HG03342 (cell line): ENCODE data around the gene MIPOL1.
"Not testable (repeated sequence)": the region's sequence is repeated elsewhere in the genome, so short reads cannot be mapped to it uniquely, and the experiment has no call there.

Source experiments
- ATAC-seq: cut with Tn5 transposase; IDR thresholded peaks from one replicate; pipeline ENCODE4 v1.9.1; 2021; ENCODE audit warnings: mild to moderate bottlenecking, moderate library complexity; ENCODE audit not compliant: unreplicated experiment

The MIPOL1 gene

DNA sequence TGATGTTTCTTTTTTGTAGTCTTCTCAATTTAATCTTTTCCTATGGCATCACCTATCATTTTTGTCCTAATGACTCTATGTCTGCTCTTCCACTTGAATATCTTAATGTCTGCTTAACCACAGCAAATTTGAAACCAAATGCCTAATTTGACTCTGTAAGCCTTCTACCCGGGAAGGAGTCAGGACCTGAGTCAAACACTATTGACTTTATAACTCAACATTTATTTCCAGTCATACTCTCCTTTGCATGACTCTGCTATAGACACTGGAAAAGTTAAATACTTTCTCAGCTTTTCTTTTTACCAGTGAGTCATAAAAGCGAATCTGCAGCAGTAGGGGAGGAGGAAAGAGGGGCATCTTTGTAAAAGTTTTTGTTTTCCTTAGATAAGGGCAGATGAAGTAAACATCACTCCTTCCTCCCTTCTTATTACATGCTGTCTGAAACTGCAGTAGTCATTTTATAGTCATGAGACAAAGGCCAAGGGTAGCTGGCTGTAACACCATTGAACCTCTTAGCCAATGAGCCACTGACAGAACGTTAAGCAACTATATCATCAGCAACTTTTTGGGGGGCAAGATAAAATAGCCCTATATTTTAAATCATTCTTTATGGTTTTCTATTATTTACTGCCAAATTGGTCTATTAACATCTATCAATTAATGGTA, 179.3 kb downstream of the MIPOL1 start:
- no peak for ATAC-seq

- ATAC-seq, result no peak
Measured at GRCh38 chr14:37384870-37385596, 187.3 kb downstream of the MIPOL1 start.

GRCh38 chr14:37397157-37397940, 199.6 kb downstream of the MIPOL1 start:
- not testable (repeated sequence) for ATAC-seq

DNA sequence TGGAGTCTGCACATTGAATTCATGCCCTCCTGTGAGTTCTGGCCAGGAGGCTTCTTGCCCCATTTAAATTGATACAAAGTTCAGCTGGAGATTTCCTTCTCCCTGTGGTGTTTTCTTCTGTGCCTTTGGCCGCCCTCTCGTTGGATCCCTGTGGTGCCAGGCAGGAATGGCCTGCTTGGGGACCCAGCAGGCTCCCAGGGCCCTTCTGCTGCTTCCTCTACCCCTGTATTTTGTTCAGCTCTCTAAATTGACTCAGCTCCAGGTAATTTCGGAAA, 200.1 kb downstream of the MIPOL1 start:
- ATAC-seq, result no peak

DNA sequence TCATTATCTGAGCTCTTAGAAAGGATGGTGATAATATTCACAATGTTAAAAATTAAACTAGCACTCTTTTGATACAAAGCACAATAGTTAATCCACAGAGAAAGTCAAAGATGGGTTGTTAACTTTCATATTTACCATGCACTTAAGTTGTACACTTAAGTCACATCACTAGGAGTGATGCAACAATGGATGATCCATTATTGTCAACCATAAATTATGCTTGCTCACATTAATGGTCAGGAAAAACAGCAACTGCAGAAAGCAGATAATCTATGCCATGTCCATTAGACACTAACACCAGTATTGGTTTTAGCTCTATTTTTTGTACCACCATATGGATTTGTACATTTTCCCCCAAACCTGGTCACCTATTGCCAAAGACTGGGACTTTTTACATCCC, 201.8 kb downstream of the MIPOL1 start:
- no peak for ATAC-seq

GRCh38 chr14:37401093-37401492, 203.4 kb downstream of the MIPOL1 start:
- no peak for ATAC-seq

GRCh38 chr14:37403626-37404025, 205.9 kb downstream of the MIPOL1 start:
- no peak for ATAC-seq

- no peak for ATAC-seq
Measured at GRCh38 chr14:37406095-37406494, 208.4 kb downstream of the MIPOL1 start.

DNA sequence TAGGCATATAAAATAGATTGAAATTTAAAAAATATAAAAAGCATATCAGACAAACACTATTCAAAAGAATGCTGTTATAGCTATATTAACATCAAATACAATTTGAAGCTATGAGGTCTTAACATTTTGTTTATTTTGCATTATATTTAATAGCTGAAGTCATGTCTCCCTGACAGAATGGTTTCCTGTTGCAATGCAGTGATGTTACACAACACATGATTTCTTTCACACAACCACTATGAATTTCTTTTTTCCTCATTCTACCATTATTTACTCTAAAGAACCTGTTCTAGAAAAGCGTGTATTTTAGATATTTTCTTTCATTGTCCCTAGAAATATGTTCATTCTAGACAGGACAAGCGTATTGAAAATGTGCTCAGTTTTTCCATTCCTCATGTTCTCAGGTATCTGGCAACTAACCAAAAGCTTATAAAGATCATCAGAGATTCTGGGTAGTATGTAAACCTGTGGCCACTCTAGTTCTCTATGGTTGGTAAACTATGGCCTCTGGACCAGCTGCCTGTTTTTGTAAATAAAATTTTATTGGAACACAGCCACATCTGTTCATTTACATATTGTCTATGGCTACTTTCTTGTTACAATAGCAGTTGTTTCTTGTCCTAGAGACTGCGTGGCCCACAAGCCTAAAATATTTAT, 213.5 kb downstream of the MIPOL1 start:
- no peak for ATAC-seq

GRCh38 chr14:37413050-37413449, 215.3 kb downstream of the MIPOL1 start:
- ATAC-seq, result no peak

- ATAC-seq, result no peak
Measured at GRCh38 chr14:37413504-37414003, 215.8 kb downstream of the MIPOL1 start.

DNA sequence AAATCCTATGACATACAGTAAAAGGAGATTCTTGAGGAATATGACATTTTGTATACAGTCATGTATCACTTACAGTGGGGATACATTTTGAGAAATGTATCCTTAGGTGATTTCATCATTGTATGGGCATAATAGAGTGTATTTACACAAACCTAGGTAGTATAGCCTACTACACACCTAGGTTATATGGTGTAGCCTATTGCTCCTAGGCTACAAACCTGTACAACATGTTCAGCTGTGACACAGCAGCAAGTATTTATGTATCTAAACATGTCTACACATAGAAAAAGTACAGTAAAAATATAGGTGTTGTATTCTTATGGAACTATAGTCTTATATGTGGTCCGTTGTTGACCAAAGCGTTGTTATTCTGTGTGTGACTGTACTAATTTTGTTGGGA, 218.5 kb downstream of the MIPOL1 start:
- ATAC-seq, result no peak

DNA sequence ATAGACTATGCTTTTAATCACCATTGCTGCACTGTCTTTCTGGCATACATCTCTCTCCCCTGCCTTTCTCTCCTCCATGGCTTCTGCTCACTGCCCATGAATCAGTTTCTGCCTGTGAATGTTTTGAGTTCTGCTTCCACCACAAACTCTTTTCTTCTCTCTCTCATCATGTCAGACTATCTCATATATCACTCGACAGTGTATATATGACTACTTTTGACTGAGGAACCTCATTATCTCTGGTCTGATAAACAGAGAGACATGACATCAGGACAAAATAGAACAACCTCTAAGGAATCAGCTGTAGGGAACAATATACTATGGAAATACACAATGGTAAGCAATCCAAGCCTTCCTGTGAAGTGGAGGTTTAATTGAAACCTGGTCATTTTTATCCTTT, 219.4 kb downstream of the MIPOL1 start:
- no peak for ATAC-seq

DNA sequence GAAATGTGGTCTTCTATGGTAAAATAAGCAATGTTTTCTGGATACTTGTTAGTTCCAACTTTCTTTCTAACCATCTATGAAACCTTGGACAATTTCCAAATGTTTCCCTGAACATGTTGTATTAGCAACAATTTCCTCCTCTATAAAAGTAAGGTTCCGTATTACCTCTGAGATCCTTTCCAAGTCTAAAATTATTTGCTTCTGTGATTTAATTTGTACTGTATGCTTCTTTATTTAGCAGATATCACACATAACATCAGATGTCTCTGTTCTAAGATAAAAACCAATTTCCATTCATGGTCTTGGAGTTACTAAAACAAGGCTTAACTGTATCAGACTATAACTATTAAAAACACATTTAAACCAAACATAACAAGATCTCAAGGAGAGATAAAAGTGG, 220.1 kb downstream of the MIPOL1 start:
- ATAC-seq, result no peak

GRCh38 chr14:37420622-37421021, 222.9 kb downstream of the MIPOL1 start:
- no peak for ATAC-seq

GRCh38 chr14:37422319-37422718, 224.6 kb downstream of the MIPOL1 start:
- ATAC-seq, result no peak

DNA sequence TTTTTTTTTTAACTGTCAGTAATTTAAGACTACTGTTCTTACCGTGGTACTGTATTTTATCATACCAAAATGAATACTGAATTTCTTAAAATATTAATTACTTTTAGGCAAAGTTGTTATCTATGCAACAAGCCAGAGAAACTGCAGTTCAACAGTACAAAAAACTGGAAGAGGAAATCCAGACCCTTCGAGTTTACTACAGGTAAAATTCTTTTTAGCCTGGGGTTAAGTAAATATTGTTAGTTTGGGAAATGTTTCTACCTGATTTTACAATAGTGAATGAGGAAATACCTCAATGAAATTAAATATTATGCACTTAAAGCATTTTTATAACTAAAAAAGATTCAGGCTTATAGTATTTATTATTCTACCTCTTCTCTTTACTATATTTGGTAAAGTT, 225.0 kb downstream of the MIPOL1 start:
- no peak for ATAC-seq

GRCh38 chr14:37428954-37429353, 231.2 kb downstream of the MIPOL1 start:
- no peak for ATAC-seq

GRCh38 chr14:37429618-37430017, 231.9 kb downstream of the MIPOL1 start:
- no peak for ATAC-seq

DNA sequence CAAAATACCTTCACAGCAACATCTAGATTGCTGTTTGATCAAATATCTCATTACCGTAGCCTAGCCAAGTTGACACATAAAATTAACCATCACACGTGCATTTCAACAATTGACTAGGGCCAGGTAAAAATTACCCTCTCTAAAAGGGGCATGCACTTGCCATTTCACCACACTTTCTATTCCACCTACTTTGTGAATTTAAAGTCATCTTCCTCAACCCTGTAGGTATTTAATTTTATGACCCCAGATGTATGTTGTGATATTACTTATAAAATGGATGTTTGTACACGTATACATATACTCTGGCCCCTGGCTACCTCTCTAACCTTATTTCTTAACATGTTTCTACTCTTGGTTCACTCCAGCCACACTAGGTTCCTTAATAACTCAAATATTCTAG, 237.1 kb downstream of the MIPOL1 start:
- no peak for ATAC-seq

GRCh38 chr14:37436519-37436918, 238.8 kb downstream of the MIPOL1 start:
- no peak for ATAC-seq
